Measurements from ENCODE around the gene FCRL6.

Gene FCRL6

GRCh38 chr1:159755451-159756007, 46.6 kb upstream of the FCRL6 start:
- no peak overlapping the region for H3K27ac ChIP-seq (ENCODE audit: extremely low read depth, low read depth, low read length)
- H3K4me3 ChIP-seq (ENCODE audit: low read depth, low read length) = no peak overlapping the region
- H3K9me3 ChIP-seq (ENCODE audit: control insufficient read depth, insufficient read depth, low read depth, low read length) = no peaks in the 10 kb centered on the region
- H3K4me1 ChIP-seq (ENCODE audit: control insufficient read depth, insufficient read depth, low read length) = no peaks in the 10 kb centered on the region
- POLR2A ChIA-PET = no interaction called here
- H3K36me3 ChIP-seq (ENCODE audit: control insufficient read depth in 2 of 2, insufficient read depth in 1 of 2, low read length in 2 of 2) = no peaks in the 10 kb centered on the region
- CTCF ChIA-PET = no interaction called here
- TF ChIP-seq, protein P1, sequence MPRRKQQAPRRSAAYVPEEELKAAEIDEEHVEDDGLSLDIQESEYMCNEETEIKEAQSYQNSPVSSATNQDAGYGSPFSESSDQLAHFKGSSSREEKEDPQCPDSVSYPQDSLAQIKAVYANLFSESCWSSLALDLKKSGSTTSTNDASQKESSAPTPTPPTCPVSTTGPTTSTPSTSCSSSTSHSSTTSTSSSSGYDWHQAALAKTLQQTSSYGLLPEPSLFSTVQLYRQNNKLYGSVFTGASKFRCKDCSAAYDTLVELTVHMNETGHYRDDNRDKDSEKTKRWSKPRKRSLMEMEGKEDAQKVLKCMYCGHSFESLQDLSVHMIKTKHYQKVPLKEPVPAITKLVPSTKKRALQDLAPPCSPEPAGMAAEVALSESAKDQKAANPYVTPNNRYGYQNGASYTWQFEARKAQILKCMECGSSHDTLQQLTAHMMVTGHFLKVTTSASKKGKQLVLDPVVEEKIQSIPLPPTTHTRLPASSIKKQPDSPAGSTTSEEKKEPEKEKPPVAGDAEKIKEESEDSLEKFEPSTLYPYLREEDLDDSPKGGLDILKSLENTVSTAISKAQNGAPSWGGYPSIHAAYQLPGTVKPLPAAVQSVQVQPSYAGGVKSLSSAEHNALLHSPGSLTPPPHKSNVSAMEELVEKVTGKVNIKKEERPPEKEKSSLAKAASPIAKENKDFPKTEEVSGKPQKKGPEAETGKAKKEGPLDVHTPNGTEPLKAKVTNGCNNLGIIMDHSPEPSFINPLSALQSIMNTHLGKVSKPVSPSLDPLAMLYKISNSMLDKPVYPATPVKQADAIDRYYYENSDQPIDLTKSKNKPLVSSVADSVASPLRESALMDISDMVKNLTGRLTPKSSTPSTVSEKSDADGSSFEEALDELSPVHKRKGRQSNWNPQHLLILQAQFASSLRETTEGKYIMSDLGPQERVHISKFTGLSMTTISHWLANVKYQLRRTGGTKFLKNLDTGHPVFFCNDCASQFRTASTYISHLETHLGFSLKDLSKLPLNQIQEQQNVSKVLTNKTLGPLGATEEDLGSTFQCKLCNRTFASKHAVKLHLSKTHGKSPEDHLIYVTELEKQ (tag by site-specific recombination; IDR thresholded peaks at IDR 0.05; ENCODE audit: borderline replicate concordance) = no peak
- TF ChIP-seq ZNF501 (tag by site-specific recombination; IDR thresholded peaks at IDR 0.05) = no peak
- no peak for TF ChIP-seq TRIM28 (IDR thresholded peaks at IDR 0.05; ENCODE audit: borderline replicate concordance, low read length)
- no peak for TF ChIP-seq HOXD13 (CRISPR knock-in tag; IDR thresholded peaks at IDR 0.05; ENCODE audit: borderline replicate concordance)
- TF ChIP-seq ZNF138 (tag by site-specific recombination; IDR thresholded peaks at IDR 0.05; ENCODE audit: borderline replicate concordance) = no peak

DNA sequence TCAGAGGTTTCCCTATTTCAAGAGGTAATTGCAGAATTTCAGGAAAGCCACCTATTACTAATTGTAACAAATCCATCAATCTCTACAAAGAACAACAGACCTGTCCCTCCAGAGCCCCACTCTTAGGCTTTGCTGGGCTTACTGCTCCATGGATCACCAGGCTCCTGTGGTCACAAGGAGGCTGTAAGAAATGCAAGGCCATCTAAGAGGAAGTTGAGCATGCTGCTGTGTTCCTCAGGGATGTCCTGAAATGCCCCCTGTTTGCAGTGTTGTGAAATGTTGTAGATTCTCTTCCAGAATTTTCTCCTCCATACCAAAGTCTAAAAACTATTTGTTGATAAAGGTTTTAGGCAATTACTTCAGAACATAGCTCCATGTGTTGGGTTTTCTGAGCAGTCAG, 45.8 kb upstream of the FCRL6 start:
- POLR2A ChIA-PET = no interaction called here
- Histone ChIP-seq H3K4me3 (ENCODE audit: low read depth, low read length) (no peak overlapping the region), H3K4me1 (ENCODE audit: control insufficient read depth, insufficient read depth, low read length) (no peaks in the 10 kb centered on the region), H3K27ac (ENCODE audit: extremely low read depth, low read depth, low read length) (no peak overlapping the region), H3K9me3 (ENCODE audit: control insufficient read depth, insufficient read depth, low read depth, low read length) (no peaks in the 10 kb centered on the region), H3K36me3 (ENCODE audit: control insufficient read depth in 2 of 2, insufficient read depth in 1 of 2, low read length in 2 of 2) (no peaks in the 10 kb centered on the region)
- no peak for TF ChIP-seq ZSCAN30 (tag by site-specific recombination; IDR thresholded peaks at IDR 0.05)
- CTCF ChIA-PET = interaction anchor here (0.6 to 1.2 kb wide), 3 partner anchors 11 to 368 kb away, joined by 3 read pairs; no protein-coding TSS in a partner anchor

- Histone ChIP-seq H3K27ac (ENCODE audit: extremely low read depth, low read depth, low read length) (no peak overlapping the region), H3K4me1 (ENCODE audit: control insufficient read depth, insufficient read depth, low read length) (no peaks in the 10 kb centered on the region), H3K9me3 (ENCODE audit: control insufficient read depth, insufficient read depth, low read depth, low read length) (no peaks in the 10 kb centered on the region), H3K36me3 (ENCODE audit: control insufficient read depth in 2 of 2, insufficient read depth in 1 of 2, low read length in 2 of 2) (no peaks in the 10 kb centered on the region), H3K4me3 (ENCODE audit: low read depth, low read length) (no peak overlapping the region)
- POLR2A ChIA-PET = no interaction called here
- TF ChIP-seq ZNF274 (IDR thresholded peaks at IDR 0.05; ENCODE audit: low read length) (no peak), ZNF274 (tag by site-specific recombination; IDR thresholded peaks at IDR 0.05; ENCODE audit: borderline replicate concordance) (no peak), ZNF426 (tag by site-specific recombination; IDR thresholded peaks at IDR 0.05) (no peak), BCL11B (tag by site-specific recombination; IDR thresholded peaks at IDR 0.05; ENCODE audit: low read depth) (no peak), ZNF19 (tag by site-specific recombination; IDR thresholded peaks at IDR 0.05; ENCODE audit: low read depth) (no peak), ZNF48 (tag by site-specific recombination; IDR thresholded peaks at IDR 0.05) (no peak), REST (tag by site-specific recombination; IDR thresholded peaks at IDR 0.05) (no peak), ZFP37 (tag by site-specific recombination; IDR thresholded peaks at IDR 0.05) (no peak)
- TF ChIP-seq, protein P2, sequence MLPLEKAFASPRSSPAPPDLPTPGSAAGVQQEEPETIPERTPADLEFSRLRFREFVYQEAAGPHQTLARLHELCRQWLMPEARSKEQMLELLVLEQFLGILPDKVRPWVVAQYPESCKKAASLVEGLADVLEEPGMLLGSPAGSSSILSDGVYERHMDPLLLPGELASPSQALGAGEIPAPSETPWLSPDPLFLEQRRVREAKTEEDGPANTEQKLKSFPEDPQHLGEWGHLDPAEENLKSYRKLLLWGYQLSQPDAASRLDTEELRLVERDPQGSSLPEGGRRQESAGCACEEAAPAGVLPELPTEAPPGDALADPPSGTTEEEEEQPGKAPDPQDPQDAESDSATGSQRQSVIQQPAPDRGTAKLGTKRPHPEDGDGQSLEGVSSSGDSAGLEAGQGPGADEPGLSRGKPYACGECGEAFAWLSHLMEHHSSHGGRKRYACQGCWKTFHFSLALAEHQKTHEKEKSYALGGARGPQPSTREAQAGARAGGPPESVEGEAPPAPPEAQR (tag by site-specific recombination; IDR thresholded peaks at IDR 0.05) = no peak
- CTCF ChIA-PET = interaction anchor here (1.6 kb wide), 1 partner anchor 243 kb away, joined by 4 read pairs; no protein-coding TSS in a partner anchor
Observed at GRCh38 chr1:159763686-159764085, 38.5 kb upstream of the FCRL6 start.

Data from HEK293 (cell line).